Activated CD4-positive, alpha-beta T cell treated with anti-CD3 and anti-CD28 coated beads, Interleukin-2, amount 10 ng/mL, durations not matched to agents 7 days and 5 days (primary cell): ENCODE measurements around the gene NALF2. TPM values are rescaled to one million over a fixed set of nuclear protein-coding genes. Genes with fewer than 3 reads are reported as not detected.

ENCODE experiments used
- CTCF ChIA-PET: fragments of 350-600 bp; sonication (Branson Sonifier 250); formaldehyde crosslinking; loops from one replicate; lab custom pipeline; 2021; ENCODE audit warnings: antibody characterized with exemption; lab: Charles Lee
- POLR2A ChIA-PET: fragments of 350-600 bp; sonication (Branson Sonifier 250); formaldehyde crosslinking; loops from one replicate; lab custom pipeline; 2021; ENCODE audit warnings: antibody characterized with exemption; lab: Charles Lee
- DNase-seq: peaks from one replicate; pipeline ENCODE4 v3.0.0-alpha.2; 2020
- H3K27ac Mint-ChIP-seq: one replicate; pipeline ENCODE4 v1.8.0; 2021; ENCODE audit warnings: mild to moderate bottlenecking, moderate library complexity, mixed read lengths
- H3K27me3 Mint-ChIP-seq: one replicate; pipeline ENCODE4 v1.8.0; 2021; ENCODE audit warnings: mixed read lengths
- H3K36me3 Mint-ChIP-seq: one replicate; pipeline ENCODE4 v1.8.0; 2021; ENCODE audit warnings: low read depth, mixed read lengths
- H3K4me1 Mint-ChIP-seq: one replicate; pipeline ENCODE4 v1.8.0; 2021; ENCODE audit warnings: mixed read lengths
- H3K4me3 Mint-ChIP-seq: one replicate; pipeline ENCODE4 v1.8.0; 2021; ENCODE audit warnings: mild to moderate bottlenecking, moderate library complexity, mixed read lengths
- H3K9me3 Mint-ChIP-seq: one replicate; pipeline ENCODE4 v1.8.0; 2021; ENCODE audit warnings: mixed read lengths
- total RNA-seq, 2 experiments: library from RNA; stranded (reverse); gene quantifications; one replicate each; pipeline ENCODE4 v1.2.3, GENCODE V29; 2021

Gene NALF2
- total RNA-seq, 2 experiments from 2014 or later = 0.15 to 0.19 TPM

DNA sequence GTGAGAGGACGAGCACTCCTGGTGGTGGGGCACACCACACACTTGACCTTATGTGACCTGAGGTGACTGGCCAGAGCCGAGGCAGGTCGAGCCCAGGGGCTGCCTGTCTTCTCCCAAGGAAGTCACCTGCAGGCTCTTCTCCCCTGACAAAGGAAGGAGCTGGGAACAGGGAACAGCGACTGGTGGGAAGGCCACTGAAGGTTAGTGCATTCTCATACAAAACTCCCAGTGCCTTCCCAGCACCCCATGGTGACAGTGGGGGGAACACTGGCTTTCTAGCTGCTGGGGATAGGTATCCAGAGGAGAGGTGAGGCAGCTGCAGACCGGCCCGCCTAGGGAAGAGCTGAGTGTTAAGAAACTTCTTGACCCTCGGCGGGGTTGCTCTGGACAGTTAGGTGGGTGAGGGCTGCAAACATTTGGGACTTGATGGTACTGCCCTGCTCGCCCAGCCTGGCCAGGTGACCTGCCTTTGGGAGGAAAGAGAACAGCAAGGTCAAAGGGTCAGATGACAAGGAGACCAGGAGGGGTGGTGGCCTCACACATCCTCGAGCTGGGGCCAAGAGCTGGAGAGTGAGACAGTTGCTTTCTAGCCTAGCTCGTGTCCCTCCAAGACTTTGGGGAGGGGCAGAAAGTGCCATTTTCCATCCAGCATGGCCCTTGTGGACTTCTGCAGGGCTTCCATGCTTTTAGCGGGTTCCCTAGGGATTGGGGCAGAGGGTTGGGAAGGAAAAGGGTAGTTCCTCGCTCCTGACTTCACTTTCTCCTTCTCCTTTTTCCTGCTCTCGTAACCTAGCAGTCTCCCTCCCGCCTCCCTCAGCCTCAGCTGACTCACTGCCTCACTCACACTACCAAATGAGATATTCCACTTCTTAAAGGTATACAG is 2.7 kb downstream of the NALF2 start:
- no peaks in the 10 kb centered on the region for H3K36me3 Mint-ChIP-seq
- no peaks in the 10 kb centered on the region for H3K9me3 Mint-ChIP-seq
- no peak for DNase-seq
- ChIA-PET POLR2A (no interaction called here), CTCF (no interaction called here)
- no peak overlapping the region for H3K4me3 Mint-ChIP-seq
- H3K4me1 Mint-ChIP-seq = no peaks in the 10 kb centered on the region
- H3K27ac Mint-ChIP-seq = no peak overlapping the region
- H3K27me3 Mint-ChIP-seq = peaks cover 26% of the 10 kb centered on the region

DNA sequence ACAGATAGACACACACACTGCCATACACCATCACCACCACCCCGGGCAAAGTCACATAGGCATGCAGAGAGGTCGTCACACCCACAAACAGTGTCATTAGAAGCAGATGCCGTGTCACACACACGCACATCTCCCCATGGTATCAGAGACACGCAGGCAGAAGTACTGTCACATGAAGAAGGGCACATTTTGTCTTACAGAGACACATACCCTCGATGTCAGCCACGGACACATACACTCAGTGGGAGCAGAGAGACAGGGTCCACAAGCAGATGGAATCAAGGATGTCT is 3.3 kb downstream of the NALF2 start:
- Mint-ChIP-seq H3K27me3 (peaks cover 26% of the 10 kb centered on the region), H3K36me3 (no peaks in the 10 kb centered on the region), H3K27ac (no peak overlapping the region), H3K4me1 (no peaks in the 10 kb centered on the region), H3K4me3 (no peak overlapping the region), H3K9me3 (no peaks in the 10 kb centered on the region)
- ChIA-PET CTCF (no interaction called here), POLR2A (no interaction called here)
- no peak for DNase-seq

DNA sequence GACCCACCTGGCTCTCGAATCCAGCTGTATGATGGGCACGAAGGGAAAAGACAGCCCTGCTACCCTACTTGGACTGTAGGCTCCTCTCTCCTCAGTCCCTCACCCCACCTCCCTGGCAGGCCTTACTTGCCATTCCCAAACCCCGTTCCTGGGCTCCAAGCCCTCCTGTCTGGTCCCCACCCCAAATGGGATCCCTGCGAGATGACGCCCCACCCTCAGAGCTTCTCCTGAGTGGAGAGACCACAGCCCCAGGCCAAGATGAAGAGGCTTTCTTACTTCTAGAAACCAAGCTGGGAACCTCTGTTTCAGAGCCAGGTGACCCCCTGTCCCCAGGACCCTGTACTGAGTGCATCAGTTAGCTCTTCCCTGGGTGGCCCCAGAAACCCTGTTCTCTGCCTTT is 4.5 kb downstream of the NALF2 start:
- DNase-seq = no peak
- CTCF ChIA-PET = no interaction called here
- no peak overlapping the region for H3K4me3 Mint-ChIP-seq
- H3K27me3 Mint-ChIP-seq = peaks cover 23% of the 10 kb centered on the region
- POLR2A ChIA-PET = no interaction called here
- H3K4me1 Mint-ChIP-seq = no peaks in the 10 kb centered on the region
- no peaks in the 10 kb centered on the region for H3K36me3 Mint-ChIP-seq
- H3K9me3 Mint-ChIP-seq = no peaks in the 10 kb centered on the region
- H3K27ac Mint-ChIP-seq = no peak overlapping the region

DNA sequence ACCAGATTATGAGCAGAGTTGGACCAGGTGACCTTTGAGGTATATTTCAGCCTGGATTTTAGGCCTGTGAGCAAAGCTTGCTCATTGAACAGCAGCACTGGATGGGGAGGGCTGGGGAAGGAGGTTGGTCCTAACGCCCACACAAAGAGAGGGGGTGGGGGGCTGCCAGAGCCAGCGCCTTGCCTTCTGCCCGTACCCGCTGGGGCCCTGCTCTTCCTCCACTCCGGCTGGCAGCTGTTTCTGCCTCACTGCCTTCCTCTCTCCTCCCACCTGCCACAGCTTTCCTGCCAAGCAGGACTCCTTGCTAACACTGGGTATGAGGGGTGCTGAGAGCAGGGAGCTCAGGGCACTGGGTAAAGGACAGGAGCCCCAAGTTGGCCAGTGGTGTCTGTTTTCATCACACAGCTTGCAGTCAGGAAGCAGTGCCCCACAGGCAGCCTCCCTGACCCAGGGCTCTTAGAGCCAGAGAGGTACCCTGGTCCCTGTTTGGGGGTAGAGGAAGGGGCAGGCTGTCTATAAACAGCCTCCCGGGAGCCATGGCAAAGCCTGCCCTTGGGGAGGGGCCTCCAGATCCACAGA is 6.1 kb downstream of the NALF2 start:
- H3K36me3 Mint-ChIP-seq = no peaks in the 10 kb centered on the region
- ChIA-PET CTCF (interaction anchor here (1.0 kb wide), 1 partner anchor 34 kb away, joined by 3 read pairs; no protein-coding TSS in a partner anchor), POLR2A (no interaction called here)
- no peaks in the 10 kb centered on the region for H3K4me1 Mint-ChIP-seq
- H3K9me3 Mint-ChIP-seq = no peaks in the 10 kb centered on the region
- no peak overlapping the region for H3K4me3 Mint-ChIP-seq
- no peak for DNase-seq
- no peak overlapping the region for H3K27ac Mint-ChIP-seq
- peaks cover 20% of the 10 kb centered on the region for H3K27me3 Mint-ChIP-seq

DNA sequence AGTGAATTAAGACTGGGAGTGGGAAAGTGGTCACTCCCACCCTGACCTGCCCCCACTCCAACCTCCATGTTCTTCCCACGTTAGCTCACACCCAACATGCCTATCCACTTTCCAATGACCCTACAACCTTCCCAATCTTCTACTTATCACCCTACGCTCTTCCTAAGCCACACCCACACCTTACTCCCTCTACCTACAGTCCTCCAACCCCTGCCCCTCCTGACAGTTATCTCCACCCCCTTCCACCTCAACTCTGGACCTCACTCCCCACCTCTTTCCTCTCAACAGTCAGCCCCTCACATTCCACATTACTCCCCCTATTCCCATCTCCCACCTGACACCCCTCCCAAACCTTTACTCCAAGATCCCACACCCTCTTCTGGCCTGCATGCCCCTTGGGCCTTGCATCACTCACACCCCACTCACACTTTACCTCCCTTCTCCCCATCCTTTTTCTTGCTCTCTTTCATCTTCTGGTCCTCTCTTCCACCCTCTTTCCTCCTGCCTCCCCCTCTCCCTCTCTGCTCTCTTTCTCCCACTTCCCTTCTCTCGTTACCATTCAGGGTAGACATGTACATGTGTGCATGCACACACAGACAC is 6.9 kb downstream of the NALF2 start:
- Mint-ChIP-seq H3K36me3 (no peaks in the 10 kb centered on the region), H3K9me3 (no peaks in the 10 kb centered on the region), H3K4me3 (no peak overlapping the region), H3K27me3 (peaks cover 16% of the 10 kb centered on the region), H3K27ac (no peak overlapping the region), H3K4me1 (no peaks in the 10 kb centered on the region)
- ChIA-PET CTCF (interaction anchor here (1.0 kb wide), 1 partner anchor 33 kb away, joined by 3 read pairs; no protein-coding TSS in a partner anchor), POLR2A (no interaction called here)
- no peak for DNase-seq

DNA sequence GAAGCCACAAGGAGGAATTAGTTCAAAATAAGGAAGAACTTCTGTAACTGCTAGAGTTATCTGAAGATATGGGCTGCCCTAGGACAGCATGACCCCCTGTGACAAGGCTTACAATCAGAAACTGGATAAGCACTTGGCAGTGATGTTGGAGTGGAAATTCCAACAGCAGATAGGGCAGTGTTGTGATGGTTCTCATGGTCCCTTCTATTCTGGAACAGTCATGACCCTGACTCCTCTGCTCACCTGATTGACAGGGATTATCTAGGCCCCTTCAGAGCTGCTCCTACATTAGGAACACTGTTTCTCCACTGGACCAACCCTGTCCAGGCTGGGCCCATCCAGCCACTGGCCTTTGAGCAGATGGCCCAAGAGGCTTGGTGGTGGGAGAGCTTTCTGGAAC is 17.9 kb downstream of the NALF2 start:
- Mint-ChIP-seq H3K9me3 (no peaks in the 10 kb centered on the region), H3K36me3 (no peaks in the 10 kb centered on the region), H3K4me3 (no peak overlapping the region), H3K27ac (no peak overlapping the region), H3K4me1 (no peaks in the 10 kb centered on the region), H3K27me3 (peaks cover 4% of the 10 kb centered on the region)
- ChIA-PET CTCF (no interaction called here), POLR2A (no interaction called here)
- DNase-seq = no peak

DNA sequence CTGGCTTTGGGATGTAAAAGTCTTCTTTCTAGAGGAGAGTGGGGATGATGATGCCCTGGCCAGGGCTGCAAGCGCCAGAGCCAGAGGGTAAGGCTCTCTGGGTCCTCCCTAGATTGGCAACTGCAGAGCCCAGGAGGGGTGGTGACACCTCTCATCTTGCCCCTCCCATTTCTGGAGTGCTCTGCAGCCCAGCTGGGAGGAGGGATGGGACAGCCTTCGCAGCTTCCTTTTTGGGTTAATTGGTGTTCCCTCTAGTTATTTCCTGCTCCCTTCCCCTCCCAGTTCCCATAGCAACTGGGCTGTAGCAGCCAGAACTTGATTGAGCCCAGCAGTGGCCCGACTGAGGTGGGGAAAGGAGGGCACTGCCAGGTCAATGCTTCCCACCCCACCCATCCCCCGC is 19.2 kb downstream of the NALF2 start:
- Mint-ChIP-seq H3K4me3 (no peak overlapping the region), H3K36me3 (no peaks in the 10 kb centered on the region), H3K27ac (no peak overlapping the region), H3K4me1 (no peaks in the 10 kb centered on the region), H3K27me3 (peaks cover 4% of the 10 kb centered on the region), H3K9me3 (no peaks in the 10 kb centered on the region)
- no peak for DNase-seq
- ChIA-PET POLR2A (no interaction called here), CTCF (interaction anchor here (0.6 kb wide), 1 partner anchor 871 kb away, joined by 3 read pairs; no protein-coding TSS in a partner anchor)

DNA sequence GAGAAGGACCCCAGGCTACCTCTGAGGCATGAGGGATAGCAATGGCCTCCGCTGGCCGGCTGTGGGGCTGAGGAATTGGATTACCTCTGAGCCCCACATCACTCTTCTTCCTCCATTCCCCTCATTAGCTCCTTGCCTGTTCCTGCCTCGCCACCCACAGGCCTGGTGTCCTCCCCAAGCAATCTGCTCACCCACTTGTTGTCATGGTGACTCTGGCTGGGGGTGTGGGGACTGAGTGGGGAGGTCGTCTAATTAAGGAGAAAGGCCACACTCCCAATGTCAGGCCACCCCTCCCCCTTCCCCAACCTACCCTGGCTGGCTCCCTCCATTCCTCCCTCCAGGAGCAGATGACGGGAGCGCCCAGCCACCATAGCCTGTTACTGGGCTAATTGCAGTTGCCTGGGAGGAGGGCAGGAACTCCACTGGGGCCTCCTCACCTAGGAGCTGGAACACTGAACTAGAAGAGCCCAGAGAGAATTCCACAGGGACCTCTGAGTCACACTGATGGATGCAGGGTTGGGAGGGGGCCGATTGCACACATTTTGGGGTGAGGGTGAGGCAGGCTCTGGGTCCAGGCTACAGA is 20.7 kb downstream of the NALF2 start:
- H3K27me3 Mint-ChIP-seq = peaks cover 2% of the 10 kb centered on the region
- DNase-seq = no peak
- H3K36me3 Mint-ChIP-seq = no peaks in the 10 kb centered on the region
- POLR2A ChIA-PET = no interaction called here
- H3K9me3 Mint-ChIP-seq = no peaks in the 10 kb centered on the region
- no peaks in the 10 kb centered on the region for H3K4me1 Mint-ChIP-seq
- no peak overlapping the region for H3K27ac Mint-ChIP-seq
- CTCF ChIA-PET = interaction anchor here (0.5 kb wide), 1 partner anchor 330 kb away, joined by 4 read pairs; no protein-coding TSS in a partner anchor
- H3K4me3 Mint-ChIP-seq = no peak overlapping the region

DNA sequence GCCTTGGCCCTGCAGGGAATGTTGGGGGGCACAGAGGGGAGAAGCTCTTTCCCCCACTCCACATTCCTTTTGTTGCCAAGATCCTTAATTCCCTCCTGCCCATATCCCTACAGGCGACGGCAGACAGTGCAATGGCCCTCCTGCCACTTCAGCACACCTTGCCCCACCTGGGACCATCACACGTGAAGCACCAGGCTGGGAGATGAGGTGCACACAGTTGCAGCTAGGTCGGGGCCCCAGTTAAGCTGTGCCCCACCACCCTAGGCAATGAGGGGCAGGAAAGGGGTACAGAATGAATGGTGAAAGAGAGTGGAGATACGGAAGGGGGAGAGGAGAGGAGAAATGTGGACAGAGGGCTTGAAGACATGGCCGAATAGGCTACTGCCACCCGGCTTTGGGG is 26.2 kb downstream of the NALF2 start:
- ChIA-PET CTCF (no interaction called here), POLR2A (no interaction called here)
- Mint-ChIP-seq H3K4me3 (no peak overlapping the region), H3K27ac (no peak overlapping the region), H3K36me3 (no peaks in the 10 kb centered on the region), H3K4me1 (no peaks in the 10 kb centered on the region), H3K27me3 (no peaks in the 10 kb centered on the region), H3K9me3 (no peaks in the 10 kb centered on the region)
- DNase-seq = no peak

DNA sequence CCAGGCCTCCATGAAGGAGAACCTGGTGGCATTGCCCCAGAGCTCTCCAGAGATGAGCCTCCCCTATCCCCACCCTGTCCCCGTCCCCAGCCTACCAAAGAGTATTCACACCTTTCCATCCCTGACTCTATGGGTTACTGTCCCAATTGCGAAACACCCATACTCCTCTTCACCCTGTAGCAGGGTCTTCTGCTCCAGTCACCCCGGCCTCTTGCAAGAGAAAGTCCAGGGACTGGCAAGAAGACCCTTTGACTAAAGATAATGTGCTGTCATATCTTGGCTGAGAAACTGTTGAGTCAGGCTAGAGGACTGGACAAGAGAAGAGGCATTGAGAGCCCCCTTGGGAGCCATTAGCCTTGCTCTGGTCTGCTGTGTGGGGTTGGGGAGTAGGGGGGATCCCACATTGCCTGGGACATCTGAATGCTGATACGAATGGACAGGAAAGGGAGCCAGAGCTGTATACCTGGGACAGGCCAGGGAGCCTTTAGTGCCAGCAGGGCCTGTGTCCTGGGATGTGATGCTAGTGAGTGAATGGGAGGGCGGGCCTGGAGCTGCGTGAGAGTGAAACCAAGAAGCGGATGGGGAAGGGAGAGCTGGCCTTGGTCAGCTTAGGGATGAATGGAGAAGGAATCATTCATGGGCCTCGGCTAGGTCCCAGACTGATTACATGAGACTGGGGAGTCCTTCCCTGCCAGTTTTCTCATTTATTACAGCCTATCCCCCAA is 27.1 kb downstream of the NALF2 start:
- CTCF ChIA-PET = interaction anchor here (0.6 kb wide), 1 partner anchor 21 kb away, joined by 3 read pairs; no protein-coding TSS in a partner anchor
- H3K9me3 Mint-ChIP-seq = no peaks in the 10 kb centered on the region
- H3K4me3 Mint-ChIP-seq = no peak overlapping the region
- no peaks in the 10 kb centered on the region for H3K4me1 Mint-ChIP-seq
- H3K36me3 Mint-ChIP-seq = no peaks in the 10 kb centered on the region
- no peak overlapping the region for H3K27ac Mint-ChIP-seq
- H3K27me3 Mint-ChIP-seq = no peaks in the 10 kb centered on the region
- DNase-seq = no peak
- POLR2A ChIA-PET = no interaction called here

DNA sequence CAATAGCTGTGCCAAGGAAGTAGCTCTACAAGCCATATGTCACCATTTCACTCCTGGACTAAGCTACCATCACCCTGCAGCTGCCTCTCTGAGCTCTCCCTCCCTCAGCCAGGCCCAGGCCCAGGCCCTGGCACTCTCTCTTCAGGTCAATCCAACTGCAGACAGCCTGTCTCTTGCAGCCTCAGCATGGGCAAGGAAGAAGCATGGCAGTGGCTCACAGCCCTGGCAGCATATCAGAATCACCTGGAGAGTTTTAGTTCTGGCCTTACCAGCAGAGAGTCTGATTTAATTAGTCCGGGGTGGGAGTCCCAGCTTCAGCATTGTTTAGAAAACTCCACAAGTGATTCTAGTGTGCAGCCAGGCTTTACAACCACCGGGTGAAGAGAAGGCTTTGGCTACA is 31.5 kb downstream of the NALF2 start:
- Mint-ChIP-seq H3K4me3 (no peak overlapping the region), H3K27me3 (peaks cover 5% of the 10 kb centered on the region), H3K27ac (no peak overlapping the region), H3K4me1 (peaks cover 10% of the 10 kb centered on the region), H3K9me3 (no peaks in the 10 kb centered on the region), H3K36me3 (no peaks in the 10 kb centered on the region)
- ChIA-PET CTCF (no interaction called here), POLR2A (no interaction called here)
- DNase-seq = no peak

DNA sequence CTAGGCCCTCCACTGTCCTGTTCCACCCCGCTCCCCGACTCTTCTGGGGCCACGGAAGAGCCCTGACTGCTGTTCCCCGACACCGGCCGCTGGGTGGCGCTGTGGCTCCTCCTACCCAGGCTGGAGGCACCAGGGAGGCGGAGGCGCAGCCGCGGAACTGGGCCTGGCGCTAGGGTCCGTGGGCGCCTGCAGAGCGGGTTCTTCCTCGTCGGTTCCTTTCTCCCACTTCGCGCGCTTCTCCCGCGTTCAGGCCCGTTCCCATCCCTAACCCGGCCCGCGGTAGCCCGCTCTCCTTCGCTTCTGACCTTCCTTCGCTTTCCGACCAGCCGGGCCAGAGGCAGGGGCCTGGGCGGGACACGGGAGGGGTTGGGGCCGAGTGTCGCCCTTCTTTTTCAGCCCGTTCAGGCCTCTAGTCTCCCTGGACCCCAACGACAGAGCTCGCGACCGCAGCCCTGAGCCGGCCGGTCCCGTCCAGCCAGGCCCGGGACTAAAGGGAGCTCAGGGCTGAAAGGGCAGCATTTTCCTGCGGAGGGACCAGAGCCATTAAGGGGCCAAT is 34.3 kb downstream of the NALF2 start:
- ChIA-PET CTCF (interaction anchor here (0.6 to 2.4 kb wide), 4 partner anchors 492 to 736 kb away, joined by 4 to 12 read pairs (median 7); partner anchors contain the start of gene IGBP1), POLR2A (no interaction called here)
- Mint-ChIP-seq H3K27ac (no peak overlapping the region), H3K9me3 (no peaks in the 10 kb centered on the region), H3K27me3 (peaks cover 5% of the 10 kb centered on the region), H3K4me3 (peak overlapping the region; percentile 30), H3K4me1 (peaks cover 10% of the 10 kb centered on the region), H3K36me3 (no peaks in the 10 kb centered on the region)
- peak; percentile 66 for DNase-seq
